ENCODE measurements around the gene FGD5.

The FGD5 gene

DNA sequence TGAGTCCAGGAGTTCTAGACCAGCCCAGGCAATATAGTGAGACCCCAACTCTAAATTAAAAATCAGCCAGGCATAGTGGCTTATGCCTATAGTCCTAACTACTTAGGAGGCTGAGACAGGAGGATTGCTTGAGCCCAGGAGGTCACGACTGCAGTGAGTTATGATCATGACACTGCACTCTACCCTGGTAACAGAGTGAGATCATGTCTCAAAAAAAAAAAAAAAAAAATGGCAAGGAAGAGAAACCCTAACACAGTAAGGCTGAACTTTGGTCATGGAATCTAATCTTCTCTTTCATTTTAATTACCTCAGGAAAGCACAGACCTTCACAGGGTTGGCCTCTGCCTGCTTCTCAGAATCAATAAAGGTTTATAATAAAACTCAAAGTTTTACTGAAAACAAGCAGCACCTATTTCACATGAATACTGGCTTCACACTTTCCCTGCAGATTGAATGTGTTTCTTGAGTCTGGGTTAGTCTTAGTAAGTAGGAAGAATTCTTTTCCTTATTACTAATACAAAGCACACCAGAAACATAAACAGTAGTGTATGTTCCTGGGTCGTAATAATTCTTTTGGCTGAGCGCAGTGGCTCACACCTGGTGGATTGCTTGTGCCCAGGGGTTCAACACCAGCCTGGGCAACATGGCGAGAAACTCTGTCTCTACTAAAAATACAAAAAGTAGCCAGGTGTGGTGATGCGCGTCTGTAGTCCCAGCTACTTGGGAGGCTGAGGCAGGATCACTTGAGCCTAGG lies 117.0 kb downstream of the FGD5 start:
- DNase-seq, result no peak

DNA sequence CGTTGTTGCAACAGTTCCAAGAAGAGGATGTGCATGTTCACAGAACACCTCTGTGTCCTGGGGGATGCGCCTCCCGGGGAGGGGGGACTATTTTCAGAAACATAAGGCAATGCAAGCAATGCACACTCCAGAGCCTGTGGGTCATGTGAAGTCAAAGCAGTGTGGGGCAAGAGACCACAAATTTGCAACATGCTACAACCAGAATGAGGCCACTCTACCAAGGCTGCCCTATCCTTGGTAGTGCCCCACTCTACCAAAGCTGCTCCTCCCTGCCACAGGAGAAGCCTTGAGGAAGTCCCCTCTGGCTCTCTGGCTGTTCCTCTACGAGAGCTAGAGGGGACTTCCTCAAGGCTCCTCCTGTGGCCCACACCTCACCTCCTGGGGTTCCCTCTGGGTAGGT lies 120.2 kb downstream of the FGD5 start:
- DNase-seq, result no peak

- no peak for DNase-seq
Measured at GRCh38 chr3:14941871-14942270, 123.1 kb downstream of the FGD5 start.

- no peak for DNase-seq
Measured at GRCh38 chr3:14943042-14943441, 124.3 kb downstream of the FGD5 start.

DNA sequence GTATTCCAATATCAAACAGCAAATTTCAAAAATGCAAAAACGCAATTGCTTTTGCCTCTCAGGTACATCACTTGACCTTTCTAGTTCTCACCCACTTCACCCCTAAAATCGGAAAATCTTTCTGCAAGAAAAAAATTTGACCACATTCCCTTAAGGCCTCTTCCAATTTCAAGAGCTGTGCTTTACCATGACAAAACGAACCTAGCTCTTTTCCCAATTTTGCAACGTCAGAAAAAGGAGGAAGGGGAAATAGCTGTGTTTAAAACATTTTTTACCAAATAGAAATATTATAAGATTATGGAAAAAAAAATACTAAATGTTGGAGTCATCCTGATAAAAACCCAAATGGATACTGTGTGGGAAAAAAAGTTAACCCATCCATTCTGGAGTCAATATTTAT lies 127.5 kb downstream of the FGD5 start:
- DNase-seq, result no peak

DNA sequence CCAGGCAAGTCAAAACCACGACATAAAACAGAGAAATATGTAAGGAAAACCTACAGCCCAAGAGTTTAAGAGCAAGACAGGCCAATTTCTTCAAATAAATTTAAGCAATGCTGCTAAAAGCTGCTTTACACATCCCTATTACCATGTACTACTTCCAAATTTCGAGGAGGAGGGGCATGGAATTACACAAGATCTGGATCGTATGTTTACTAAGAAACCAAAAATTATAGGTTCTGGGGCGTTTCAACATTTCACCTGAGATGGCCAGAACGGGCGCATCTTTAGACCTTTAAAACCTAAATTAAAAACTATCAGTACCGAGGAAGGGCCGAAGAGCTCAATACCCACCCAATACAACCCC lies 128.0 kb downstream of the FGD5 start:
- no peak for DNase-seq

- peak; percentile 50 for DNase-seq
Measured at GRCh38 chr3:14947100-14947885, 128.5 kb downstream of the FGD5 start, which contains the start of gene NR2C2. Gene NR2C2 (plus strand): TSS chr3:14947583. CDS start chr3:15003915, 56,332 bp downstream.

GRCh38 chr3:14947886-14948608 lies 129.3 kb downstream of the FGD5 start:
- DNase-seq, result peak; percentile 80

DNA sequence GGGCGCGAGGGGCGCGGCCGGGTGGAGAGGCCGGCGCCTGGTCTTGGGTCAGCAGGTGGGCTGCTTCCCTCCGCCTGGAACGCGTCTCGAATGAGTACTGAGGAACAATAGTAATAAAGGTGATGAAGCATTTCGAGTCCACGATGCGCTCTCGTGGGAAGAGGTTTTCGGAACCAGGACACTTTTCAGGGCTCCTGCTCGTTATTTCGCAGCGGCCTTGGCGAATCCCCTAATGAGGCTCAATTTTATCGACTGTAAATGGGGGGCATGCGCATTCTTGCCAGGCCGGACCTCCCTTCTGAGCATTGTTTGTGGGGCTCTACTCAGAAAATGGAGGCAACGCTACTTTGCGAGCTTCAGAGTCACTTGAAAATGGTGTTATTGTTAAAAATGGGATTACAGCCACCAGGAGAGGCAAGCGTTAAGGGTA lies 129.9 kb downstream of the FGD5 start:
- no peak for DNase-seq

DNA sequence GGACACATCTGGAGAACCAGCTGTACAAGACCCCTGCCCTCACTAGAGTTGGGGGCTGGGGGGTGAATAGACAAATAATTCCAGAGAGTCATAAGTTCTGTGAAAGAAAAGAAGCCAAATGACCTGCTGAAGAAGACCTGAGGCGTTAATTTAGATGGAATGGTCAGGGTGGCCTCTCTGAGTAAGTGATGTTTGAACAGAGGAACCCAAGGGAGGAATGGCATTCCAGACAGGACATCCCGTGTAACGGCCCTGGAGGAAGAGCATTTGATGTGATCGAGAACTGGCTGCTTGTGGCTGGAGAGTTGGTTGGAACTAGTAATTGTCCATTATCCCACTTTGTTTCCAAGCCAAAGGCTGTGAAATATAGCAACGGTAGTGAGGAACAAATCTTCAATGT lies 130.4 kb downstream of the FGD5 start:
- DNase-seq, result no peak

DNA sequence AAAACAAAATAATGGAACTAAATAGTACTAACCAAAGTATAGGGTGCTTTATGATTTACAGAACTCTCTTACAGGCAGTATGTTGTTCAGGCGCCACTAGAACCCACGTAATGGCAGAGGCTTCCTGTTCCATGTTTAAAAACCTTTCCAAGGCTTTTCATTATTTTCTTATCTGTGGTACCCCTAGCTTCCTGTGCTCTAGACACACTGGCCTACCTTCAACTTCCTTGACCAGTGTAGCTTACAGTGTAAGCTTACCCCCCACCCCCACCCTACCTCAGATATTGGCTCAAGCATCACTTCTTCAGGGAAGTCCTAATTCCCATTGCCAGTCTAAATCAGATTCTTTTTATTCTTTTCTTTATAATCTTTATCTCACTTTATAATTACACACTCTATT lies 131.5 kb downstream of the FGD5 start:
- no peak for DNase-seq

DNA sequence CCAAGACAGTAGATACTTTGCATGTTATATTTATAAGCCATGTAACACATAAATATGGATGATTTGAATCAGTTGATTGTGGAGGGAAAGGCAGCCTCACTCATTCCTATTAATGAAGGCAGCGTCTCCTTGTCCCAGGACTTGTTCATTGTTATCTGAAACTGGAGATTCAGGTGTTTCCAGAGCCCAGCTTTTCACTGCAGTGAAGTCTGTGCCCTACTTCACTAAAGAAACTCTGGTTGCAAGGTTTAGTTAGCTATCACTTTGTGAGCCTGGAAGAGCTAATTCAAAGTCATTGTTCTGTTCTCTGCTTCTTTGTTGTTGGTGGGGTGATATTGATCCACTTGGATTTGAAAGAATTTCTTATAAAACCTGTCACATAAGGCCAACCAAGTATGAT lies 138.4 kb downstream of the FGD5 start:
- no peak for DNase-seq

GRCh38 chr3:14957925-14958324 lies 139.2 kb downstream of the FGD5 start:
- no peak for DNase-seq

DNA sequence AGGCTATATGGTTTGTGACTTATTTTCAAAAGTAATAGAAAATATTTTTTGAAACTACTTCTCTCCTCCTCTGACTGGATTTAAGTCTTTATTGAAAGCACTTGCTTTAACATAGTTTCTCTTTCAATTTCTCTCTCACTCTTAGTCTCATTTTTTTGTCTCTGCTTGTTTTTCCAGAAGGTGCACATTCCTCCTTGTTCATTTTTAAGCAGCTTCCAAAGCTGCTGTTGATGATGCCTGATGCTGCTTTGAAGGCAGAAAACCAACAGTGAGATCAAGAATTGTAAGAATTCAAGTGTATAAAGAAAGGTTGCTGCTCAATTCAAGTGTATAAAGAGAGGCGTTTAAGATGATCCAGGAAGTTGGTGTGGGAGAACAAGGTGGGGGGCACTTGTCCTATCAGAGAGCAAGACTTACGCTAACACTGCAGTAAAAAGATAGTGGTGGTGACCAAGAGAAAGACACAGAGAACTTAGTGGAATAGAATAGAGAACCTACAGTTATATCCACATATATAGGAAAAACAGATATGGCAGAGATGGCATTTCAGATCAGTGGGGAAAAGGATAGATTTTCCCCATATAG lies 140.7 kb downstream of the FGD5 start:
- DNase-seq, result no peak

DNA sequence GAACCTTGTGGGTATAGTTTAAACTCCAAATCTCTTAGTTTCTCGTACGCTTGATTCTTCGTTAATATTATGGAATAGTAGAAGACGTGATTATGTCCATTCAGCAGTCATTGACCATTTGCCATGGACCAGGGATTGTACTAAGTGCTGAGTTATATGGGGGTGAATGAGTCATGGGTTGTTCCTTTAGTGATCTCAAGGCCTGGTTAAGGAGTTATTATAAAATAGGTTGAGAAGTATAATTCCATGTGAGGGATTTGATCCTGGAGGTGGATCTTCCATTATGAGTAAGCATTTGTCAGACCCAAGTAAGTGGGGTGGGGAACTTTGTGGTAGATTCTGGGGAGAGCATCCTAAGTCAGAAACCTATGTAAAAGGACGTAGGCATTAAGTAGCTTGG lies 144.0 kb downstream of the FGD5 start:
- DNase-seq, result no peak

- DNase-seq, result no peak
Measured at GRCh38 chr3:14967285-14967684, 148.5 kb downstream of the FGD5 start.

GRCh38 chr3:14969671-14970070 lies 150.9 kb downstream of the FGD5 start:
- no peak for DNase-seq

DNA sequence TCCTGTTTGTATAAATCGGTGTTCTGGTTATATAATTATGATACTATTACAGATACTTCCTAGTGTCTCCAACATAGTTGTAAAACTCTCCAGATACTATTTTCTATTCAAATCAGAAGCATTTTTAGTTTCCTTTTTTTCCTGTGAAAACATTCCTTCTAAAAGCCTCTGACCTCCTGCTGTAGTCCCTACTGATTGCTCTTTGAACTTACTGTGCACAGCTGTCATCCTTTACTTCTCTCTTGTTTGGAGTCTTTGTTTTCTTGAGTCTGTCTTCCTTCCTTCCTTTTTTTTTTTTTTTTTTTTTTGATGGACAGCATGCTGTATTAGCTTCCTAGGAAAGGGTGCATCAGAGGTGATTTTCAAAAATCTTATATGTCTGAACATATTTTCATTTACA lies 157.6 kb downstream of the FGD5 start:
- no peak for DNase-seq

DNA sequence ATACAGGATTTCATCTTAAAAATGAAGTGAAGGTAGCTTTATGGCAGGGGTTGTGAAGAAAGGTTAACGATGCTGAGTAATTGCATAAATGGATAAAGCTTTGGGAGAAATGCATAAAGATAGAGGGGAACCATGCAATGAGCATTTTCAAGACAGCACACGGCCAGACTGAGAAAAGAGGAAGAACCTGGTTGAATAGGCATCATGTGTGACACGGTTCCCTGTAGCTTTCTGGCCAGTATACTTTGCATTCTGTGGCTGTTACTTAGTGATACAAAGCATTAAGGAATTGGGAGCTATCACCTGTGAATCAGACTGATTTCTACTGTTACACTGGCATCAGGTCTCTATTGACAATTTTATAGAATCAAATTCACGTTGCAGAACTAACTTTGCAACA lies 161.9 kb downstream of the FGD5 start:
- no peak for DNase-seq
